HG03103 (cell line): ENCODE measurements around the gene GJA3.

Experiments
- ATAC-seq: cut with Tn5 transposase; IDR thresholded peaks from one replicate; pipeline ENCODE4 v1.9.1; 2021; ENCODE audit warnings: low read depth; ENCODE audit not compliant: unreplicated experiment

GJA3 gene

DNA sequence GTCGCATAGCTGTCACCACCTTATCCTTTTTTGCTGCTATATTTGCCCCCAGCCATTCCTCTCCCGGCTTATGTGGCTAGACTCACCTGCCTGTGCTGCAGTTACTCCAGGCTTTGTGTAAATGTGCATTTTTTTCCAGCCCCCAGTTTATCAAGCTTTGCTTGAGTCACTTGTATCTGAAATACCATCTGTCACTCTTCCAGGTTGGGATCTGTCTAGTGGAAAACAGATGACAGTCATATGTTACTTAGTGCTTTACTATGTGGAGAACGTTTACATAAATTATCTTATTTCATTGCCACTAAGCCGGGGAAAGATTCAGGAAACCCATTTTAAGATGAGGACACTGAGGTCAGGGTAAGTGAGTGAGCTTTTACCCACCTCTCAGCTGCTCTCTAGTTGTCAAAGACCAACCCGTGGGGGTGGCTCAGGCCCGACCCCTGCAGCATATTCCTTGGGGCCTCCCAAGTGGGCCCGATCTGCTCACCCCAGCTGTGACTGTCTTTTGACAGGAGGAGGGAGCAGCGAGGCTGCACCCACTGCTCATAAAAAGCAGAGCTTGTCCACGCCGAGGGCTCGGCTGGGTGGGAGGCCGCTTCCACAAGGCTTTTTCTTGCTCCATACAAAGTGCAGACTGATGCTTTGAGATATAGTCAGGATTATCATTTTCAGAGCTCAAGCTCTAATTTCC lies 24.7 kb upstream of the GJA3 start:
- ATAC-seq = no peak

DNA sequence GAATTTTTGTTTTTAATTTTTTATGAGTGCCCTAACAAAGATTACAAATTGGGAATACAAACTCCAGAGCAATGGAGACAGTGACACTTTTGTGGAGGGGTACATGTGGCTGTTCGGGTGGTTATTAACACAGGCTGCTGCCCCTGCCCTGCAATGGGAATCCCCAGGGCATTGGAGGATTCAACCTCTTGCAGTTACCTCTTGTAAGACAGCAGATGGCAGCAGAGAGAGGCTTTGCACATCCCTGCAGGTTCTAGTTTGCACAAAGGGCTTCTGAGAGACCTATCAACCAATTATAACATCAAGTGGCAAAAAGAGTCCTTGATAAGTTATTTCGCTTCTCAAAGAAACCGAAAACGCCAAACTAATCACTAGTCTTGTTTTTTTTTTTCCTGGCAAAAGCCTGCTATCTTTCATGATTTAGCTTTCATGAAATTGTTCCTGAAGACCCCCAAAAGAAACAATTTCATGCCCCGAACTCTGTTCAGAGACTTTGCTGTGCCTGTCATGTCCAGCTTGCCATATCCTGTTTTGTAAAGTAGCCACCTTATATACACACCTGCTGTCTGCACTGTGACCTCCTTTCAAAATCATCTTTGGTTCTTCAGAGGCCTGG lies 21.5 kb upstream of the GJA3 start:
- no peak for ATAC-seq

GRCh38 chr13:20181188-20181587 lies 20.3 kb upstream of the GJA3 start:
- ATAC-seq = no peak

DNA sequence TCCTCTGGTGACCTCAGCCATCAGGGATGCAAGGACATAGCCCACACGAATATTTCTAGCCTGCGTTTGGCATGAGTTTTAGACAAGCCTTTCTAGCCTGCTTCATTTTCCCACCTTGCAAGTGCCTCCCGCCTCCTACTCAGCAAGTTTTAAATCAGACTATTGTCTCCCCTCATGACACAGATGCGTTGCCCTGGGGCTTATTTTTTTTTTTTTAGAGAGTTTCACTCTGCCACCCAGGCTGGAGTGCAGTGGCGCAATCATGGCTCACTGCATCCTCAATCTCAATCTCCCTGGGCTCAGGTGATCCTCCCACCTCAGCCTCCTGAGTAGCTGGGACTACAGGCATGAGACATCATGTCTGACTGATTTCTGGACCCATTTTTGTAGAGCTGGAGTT lies 17.3 kb upstream of the GJA3 start:
- no peak for ATAC-seq

DNA sequence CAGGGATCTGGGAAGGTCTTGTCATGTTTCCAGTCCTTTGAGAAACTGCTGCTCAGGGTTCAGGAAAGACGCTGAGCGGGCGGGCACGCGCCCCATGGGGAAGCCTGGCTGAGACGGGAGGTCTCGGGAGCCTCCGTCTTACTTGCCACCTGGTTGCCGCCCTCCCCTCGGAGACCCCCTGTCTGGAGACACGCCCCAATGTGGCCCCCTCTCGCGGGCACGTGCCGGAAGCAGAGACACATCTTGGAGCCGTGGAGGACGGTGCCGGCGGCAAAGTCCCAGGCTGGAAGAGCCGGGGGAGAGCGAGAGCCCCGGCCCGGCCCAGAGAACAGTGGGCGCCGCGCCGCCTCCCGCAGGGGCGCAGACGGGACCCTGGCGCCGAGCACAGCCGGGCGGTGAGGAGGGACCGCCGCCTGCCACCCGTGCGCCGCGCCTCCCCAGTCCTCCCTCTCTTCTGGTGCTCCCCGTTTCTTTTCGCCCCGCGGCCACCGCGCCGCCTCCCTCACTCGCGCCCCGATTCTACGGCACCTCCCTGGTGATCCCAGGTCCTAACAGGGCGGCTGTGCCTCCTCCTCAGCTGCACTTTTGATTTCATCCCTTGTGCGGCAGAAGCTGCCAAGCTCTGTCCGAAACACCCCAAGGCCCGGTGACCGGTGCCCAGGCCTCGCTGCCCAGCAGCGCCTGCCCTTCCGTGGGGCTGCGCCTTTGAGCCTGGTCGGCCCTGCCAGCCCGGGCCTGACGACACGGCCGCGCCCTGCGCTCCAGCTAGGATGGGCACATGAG lies 16.4 kb upstream of the GJA3 start:
- ATAC-seq = no peak

- ATAC-seq = no peak
Observed at GRCh38 chr13:20175907-20176652, 15.2 kb upstream of the GJA3 start.

GRCh38 chr13:20175406-20175794 lies 14.5 kb upstream of the GJA3 start:
- ATAC-seq = no peak

DNA sequence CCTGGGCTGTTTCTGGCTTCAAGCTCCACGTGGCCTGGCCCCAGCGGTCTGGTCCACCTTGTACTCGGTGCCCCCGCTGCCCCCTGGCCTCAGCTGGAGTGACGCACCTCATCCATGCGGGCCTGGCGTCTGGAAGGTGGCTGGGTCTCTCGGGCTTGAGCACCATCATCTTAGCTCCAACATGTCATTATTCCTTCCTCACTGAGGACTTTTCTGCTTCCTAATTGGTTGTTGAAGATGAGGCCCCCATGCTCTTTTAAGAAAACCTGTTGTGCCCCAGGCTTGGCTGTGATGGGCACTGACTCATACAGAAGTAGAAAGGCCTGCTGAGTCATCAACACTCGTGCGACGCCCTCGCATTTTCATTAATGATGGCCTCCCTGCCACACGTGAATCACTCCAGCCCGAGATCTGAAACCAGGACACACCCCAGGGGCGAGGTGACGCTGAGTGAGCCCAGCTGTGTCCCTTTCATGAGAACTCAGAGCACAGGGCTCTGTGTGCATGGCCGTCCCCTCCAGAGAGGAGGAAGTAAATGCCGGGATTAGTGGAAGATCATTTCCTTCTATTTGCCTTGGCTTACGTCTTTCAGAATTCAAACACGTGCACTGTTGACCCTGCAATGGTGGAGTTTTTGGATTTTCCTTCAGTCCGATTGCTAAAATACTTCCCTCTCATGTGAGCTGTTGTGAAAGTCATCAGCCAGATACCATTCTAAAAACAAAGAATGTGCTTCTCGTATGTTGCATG lies 14.0 kb upstream of the GJA3 start:
- ATAC-seq = peak; percentile 90

DNA sequence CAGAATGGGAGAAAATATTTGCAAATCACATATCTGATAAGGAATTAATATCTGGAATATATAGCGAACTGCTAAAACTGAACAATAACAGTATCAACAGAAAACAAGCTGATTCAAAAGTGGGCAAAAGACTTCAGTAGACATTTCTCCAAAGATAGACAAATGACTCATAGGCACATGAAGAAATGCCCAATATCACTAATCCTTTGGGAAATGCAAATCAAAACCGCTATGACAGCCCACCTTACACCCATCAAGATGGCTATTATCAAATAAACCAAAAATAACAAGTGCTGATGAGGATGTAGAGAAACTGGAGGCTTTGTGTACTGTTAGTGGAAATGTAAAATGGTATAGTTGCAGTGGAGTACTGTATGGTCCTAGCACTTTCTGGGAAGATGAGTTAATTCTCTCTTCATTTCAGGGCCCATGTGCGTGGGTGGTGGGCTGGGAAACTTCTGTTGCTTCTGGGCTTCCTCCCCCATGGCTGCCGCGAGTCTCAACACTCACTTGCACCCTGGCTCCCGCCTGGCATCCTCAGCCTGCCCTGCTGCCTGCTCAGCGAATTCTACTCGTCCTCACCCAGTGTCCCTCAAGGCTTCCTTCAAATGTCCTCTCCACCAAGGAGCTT lies 12.4 kb upstream of the GJA3 start:
- no peak for ATAC-seq

DNA sequence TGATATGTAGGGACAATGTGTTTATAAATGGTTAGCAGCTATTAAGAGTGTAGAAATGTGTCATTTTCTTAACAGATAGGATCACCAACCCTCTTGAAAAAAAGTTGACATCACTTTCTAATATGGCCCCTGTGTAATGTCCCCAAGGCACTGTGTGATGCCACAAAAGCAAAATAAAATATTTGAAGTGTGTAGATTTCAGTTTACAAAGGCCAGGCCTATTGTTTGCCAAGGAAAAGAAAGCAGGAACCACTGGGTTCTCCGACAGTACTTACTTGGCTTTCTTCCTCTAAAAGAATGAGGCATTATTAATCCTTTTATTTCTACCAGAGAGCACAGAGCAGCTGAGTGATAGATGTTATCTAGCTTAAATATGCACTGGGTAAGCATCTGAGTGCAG lies 10.5 kb upstream of the GJA3 start:
- no peak for ATAC-seq

- no peak for ATAC-seq
Observed at GRCh38 chr13:20170921-20171320, 10.1 kb upstream of the GJA3 start.

DNA sequence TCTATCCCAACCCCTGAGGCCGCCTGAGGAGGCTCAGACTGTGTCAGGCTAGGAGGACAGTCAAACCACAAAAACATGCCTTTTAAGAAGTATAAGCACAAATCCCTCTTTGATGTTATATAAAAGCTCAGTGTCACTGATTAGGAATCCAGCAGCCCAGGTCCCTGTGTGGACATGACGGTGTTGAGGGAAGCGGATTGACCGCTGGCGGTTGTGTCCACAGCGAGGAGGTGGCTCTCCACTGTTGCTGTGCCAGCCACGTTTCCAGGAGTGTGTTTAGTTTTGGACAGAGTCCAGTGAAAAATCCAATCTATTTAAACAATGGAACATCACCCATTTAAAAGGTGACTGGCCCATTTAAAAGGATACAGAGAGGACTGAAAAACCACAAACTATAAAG lies 7.5 kb upstream of the GJA3 start:
- ATAC-seq = no peak

- ATAC-seq = no peak
Observed at GRCh38 chr13:20165417-20166257, 4.8 kb upstream of the GJA3 start.

- ATAC-seq = no peak
Observed at GRCh38 chr13:20161951-20162300, 1.1 kb upstream of the GJA3 start.

DNA sequence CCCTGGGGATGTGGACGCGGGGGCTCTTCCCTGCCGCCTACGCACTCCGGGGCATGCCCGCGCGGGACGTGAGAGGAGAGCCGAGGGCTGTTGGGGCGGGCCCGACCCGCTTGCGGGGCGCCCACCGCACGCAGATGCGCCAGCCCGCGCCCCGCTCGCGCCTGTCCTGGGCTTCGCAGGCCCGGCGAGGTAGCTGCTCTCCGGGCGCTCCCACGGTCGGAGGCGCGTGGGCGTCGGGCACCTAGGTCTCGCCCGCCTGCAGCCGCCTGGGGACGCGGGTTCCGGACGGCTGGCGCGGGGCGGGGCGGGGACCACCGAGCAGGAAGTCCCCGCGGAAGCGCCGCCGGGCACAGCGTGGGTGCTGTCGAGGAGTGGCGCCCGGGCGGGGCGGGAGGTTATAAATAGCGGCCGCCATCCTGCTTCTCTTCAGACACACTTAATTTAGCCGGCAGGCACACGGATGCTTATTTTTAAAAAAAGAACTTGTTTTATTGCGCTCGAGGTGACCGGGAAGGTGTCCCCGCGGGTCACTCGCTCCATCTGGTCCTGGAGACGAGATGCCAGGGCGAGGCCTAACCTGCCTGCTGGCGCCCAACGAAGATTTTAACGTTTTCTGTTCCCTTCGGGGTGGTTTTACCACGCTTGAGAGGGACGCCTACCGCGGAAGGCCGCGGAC lies 561 bp upstream of the GJA3 start:
- ATAC-seq = peak; percentile 39

DNA sequence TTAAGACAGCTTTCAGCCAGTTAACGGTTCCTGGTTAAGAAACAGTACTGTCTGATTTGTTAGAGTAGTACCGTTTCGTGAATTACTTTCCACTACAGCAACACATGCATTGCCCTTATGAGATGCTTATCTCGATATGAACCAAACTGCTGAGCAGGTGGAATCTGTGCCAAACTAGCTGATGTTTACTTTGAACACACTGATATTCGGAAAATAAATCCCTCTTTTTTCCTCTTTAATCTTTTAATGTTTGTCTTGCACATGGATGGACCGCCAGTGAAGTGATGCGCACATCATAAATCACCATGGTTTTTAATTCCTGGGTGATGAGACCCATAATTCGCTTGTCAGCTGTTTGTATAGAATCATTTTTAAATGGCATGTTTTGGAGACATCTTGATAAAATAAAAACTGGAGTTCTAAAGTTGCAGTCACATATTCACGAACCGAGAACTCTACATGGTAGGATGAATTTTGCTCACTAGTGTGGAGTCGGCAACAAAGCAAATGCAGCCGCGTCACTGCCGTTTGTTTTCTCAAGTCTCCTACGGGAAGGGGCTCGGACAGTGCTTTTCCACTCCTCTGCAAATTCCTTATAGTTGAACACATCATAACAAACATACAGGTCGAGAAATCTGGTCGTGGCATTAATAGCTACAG lies 1.1 kb downstream of the GJA3 start:
- no peak for ATAC-seq

GRCh38 chr13:20157151-20157796 lies 3.6 kb downstream of the GJA3 start:
- ATAC-seq = no peak

DNA sequence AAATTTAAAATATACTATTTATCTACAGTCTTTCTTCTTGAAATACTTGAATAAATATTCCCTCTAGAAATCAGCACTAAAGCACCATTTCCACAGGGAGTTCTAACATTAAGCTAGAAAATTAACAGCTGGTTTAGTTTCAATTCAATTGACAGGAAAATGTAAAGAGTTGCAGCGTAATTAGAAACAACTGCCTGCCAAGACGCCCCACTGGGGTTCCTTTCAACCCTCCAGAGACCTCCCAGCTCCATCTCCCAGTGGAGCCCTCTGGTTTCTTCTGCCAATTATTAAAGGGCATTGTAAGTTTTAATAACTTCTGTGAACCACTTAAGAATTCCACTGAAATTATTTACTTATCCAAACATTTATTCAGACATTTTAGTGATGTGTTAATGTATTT lies 4.2 kb downstream of the GJA3 start:
- ATAC-seq = no peak
